GM12872 (cell line): Measurements from ENCODE around the gene CHCHD1.

Experiments
- CTCF ChIP-seq: IDR thresholded peaks from 3 replicates; pipeline ENCODE4 v1.5.1; 2011; ENCODE audit warnings: low read depth, mild to moderate bottlenecking, low read length, moderate library complexity; ENCODE audit not compliant: insufficient read depth

The CHCHD1 gene

GRCh38 chr10:73799899-73800559 is 18.2 kb downstream of the CHCHD1 start:
- no peak for TF ChIP-seq CTCF

DNA sequence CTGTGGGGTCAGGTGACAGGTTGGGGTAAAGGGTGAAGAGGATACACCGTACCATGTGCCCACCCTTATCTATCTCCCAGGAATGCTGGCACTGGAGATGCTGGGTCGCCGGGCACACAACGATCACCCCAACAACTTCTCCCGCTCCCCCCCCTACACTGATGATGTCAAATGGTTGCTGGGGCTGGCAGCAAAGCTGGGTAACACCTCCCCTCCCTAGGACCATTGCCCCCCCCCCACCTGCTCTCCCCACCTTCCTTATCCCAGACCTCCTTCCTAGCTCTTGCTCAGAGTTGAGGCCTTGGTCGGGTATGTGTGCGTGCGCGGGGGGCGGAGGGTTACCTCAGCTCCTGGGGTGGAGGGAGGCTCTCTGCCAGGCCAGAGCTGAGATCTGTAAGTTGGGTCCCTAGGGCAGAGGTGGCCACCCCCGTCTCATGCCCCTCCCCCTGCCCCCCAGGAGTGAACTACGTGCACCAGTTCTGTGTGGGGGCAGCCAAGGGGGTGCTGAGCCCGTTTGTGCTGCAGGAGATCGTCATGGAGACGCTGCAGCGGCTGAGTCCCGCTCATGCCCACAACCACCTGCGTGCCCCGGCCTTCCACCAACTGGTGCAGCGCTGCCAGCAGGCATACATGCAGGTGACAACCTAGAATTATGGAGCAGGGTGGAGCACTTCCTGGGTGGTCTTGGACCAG is 18.9 kb downstream of the CHCHD1 start:
- TF ChIP-seq CTCF, result no peak

DNA sequence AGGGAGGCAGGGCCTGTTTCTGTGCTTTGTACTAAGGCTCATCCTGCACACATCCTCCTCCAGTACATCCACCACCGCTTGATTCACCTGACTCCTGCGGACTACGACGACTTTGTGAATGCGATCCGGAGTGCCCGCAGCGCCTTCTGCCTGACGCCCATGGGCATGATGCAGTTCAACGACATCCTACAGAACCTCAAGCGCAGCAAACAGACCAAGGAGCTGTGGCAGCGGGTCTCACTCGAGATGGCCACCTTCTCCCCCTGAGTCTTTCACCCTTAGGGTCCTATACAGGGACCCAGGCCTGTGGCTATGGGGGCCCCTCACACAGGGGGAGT is 19.4 kb downstream of the CHCHD1 start:
- TF ChIP-seq CTCF, result no peak

DNA sequence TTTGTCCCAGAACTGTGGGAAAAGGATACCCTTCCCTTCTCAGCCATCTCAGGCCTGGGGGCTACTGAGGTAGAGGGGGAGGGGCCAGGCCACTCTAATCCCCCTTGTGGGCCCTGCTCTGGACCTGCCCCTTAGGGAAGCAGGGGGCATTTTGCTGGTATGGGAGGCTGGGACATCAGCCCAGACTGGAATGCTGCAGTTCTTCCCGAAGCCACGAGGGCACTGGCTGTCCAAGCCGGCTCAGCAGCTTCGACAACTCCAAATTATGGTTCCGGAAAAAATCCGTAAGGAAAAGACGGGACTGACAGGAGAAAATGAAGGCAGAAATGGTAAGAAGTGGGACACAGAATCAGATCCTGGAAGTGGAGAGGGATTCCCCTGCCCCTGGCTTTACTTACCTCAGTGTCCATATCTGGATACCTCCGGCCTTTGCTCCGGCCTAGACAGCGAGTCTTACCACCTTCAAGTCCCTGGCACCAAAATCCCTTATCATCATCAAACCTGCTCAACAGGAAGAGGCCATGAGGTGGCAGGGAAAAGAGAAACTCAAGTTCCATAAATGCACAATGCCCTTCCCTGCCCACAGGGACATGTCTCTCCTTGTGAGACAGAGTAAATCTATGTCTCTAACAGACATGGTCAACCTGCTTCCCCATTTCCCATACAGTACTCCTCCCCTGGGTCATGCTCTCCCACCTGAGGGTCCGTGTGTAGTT is 20.6 kb downstream of the CHCHD1 start:
- TF ChIP-seq CTCF, result no peak

DNA sequence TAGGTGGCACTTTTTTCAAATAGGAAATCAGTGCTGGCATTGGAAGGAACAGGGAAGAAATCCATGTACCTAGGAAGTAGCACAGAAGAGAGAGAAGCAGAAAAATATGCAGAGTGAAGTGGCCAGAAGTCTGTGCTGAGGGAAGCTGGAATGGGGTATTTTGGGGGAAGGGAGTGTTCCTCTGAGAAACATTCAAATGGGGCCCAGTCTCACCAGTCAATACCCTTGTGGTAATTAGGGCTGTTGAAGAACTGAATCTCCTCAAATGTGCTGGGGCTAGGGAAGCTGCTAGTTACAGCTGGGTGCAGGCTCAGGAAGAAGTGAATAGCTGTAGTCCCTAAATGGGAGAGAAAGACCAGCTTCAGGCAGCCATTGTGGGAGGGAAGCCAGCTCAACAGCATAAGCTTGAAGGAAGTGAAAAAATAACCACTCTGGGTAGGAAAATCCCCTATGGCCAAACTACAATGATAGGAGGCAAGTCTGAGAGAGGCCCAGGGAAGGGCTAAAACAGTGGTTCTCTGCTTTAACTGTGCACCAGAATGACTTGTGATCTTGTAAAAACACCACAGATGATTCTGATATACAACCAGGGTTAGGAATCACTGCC is 21.9 kb downstream of the CHCHD1 start:
- no peak for TF ChIP-seq CTCF

- TF ChIP-seq CTCF, result no peak
These were observed 24.5 kb downstream of the CHCHD1 start for GRCh38 chr10:73806176-73806950.
